Measurements from ENCODE around the gene MEF2B. TPM values are rescaled to one million over a fixed set of nuclear protein-coding genes. Genes with fewer than 3 reads are reported as not detected.

The MEF2B gene
- total and polyA plus RNA-seq, 2 donors (not counting 3 experiments of a cell fraction or from before 2014, with no cell fraction given): 0.52 to 1.2 TPM

DNA sequence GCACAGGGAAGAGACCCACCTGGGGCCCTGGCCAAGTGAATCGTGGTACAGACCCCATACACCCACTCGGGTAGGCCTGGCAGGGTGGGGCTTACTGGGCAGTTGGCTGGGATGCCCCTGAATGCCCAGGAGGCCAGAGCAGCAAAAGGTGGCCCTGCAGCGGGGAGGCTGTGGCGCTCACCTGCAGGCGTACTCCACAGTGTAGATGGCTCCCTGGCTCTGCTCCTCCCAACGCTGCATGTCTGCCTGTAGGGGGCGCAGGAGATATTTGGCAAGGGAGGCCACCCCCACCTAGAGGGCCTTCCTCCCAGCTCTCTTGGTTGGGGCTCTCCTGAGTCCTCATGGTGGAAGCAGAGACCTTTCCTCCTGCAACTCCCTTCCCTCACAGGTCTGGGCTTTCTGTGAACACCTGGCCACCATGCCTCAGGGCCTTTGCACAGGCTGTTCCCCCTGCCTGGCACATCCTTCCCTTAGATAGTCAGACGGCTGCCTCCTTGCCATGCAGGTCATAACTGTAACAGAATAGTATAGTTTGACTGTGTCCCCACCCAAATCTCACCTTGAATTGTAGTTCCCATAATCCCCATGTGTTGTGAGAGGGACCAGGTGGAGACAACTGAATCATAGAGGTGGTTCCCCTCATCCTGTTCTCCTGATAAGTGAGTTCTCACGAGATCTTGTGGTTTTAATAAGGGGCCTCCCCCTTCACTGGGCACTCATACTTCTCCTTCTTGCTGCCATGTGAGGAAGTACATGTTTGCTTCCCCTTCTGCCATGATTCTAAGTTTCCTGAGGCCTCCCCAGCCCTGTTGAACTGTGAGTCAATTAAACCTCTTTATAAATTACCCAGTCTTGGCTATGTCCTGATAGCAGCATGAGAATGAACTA, 16.0 kb upstream of the MEF2B start:
- H3K79me2 ChIP-seq (ENCODE audit: control insufficient read depth, insufficient read depth, low read length): peaks cover 11% of the 10 kb centered on the region
- intact Hi-C loops (cut with micrococcal nuclease): loop anchor here (1.0 kb wide), 1 partner anchor 156 kb away; no protein-coding TSS in a partner anchor
- H4K20me1 ChIP-seq (replicated peaks; ENCODE audit: control insufficient read depth, extremely low read depth, insufficient read depth, low read length): no peaks in the 10 kb centered on the region
- H3K36me3 ChIP-seq (ENCODE audit: control insufficient read depth in 2 of 2, extremely low read depth in 1 of 2, insufficient read depth in 2 of 2, low read length in 2 of 2): no peaks in the 10 kb centered on the region
- H3K9me3 ChIP-seq (replicated peaks; ENCODE audit: control insufficient read depth, insufficient read depth, low read length): no peaks in the 10 kb centered on the region
- dilution Hi-C loops (cut with MboI; ENCODE audit: extremely low pct_ligation_motif_present, low sequenced_read_pairs): no loop called here
- H3K27ac ChIP-seq (ENCODE audit: insufficient read depth, low read depth, low read length): no peak overlapping the region
- BruUV-seq (replicated peaks): no TSS peak
- no peaks in the 10 kb centered on the region for H3K9me1 ChIP-seq (replicated peaks; ENCODE audit: control insufficient read depth, extremely low read depth, insufficient read depth, low read length)
- FAIRE-seq (no peak), DNase-seq (ENCODE audit: low read depth, low spot score) (peak; percentile 15)
- peaks cover 5% of the 10 kb centered on the region for H3K4me1 ChIP-seq (ENCODE audit: control insufficient read depth, extremely low read depth, insufficient read depth, low read length)
- no peak for TF ChIP-seq MYC (IDR thresholded peaks at IDR 0.05; ENCODE audit: low read depth, low read length)
- TF ChIP-seq, protein P1, sequence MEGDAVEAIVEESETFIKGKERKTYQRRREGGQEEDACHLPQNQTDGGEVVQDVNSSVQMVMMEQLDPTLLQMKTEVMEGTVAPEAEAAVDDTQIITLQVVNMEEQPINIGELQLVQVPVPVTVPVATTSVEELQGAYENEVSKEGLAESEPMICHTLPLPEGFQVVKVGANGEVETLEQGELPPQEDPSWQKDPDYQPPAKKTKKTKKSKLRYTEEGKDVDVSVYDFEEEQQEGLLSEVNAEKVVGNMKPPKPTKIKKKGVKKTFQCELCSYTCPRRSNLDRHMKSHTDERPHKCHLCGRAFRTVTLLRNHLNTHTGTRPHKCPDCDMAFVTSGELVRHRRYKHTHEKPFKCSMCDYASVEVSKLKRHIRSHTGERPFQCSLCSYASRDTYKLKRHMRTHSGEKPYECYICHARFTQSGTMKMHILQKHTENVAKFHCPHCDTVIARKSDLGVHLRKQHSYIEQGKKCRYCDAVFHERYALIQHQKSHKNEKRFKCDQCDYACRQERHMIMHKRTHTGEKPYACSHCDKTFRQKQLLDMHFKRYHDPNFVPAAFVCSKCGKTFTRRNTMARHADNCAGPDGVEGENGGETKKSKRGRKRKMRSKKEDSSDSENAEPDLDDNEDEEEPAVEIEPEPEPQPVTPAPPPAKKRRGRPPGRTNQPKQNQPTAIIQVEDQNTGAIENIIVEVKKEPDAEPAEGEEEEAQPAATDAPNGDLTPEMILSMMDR (IDR thresholded peaks at IDR 0.05; ENCODE audit: extremely low read depth in 1 of 2, insufficient read depth in 1 of 2, low read depth in 1 of 2, low read length in 2 of 2): peak; percentile 71 to 80
- CTCF ChIA-PET: interaction anchor here (2.5 kb wide), 1 partner anchor 157 kb away, joined by 16 read pairs; no protein-coding TSS in a partner anchor
- POLR2A ChIA-PET: no interaction called here
- no peak overlapping the region for H3K4me2 ChIP-seq (ENCODE audit: insufficient read depth, low read length)
- no peak overlapping the region for H3K4me3 ChIP-seq (replicated peaks in 1 of 3; ENCODE audit: insufficient read depth in 1 of 3, low read depth in 1 of 3, low read length in 3 of 3)
- no peaks in the 10 kb centered on the region for H3K27me3 ChIP-seq (ENCODE audit: control insufficient read depth in 2 of 2, insufficient read depth in 2 of 2, low read length in 2 of 2)
- no peak overlapping the region for H2AFZ ChIP-seq (ENCODE audit: low read depth, low read length)
- H3K9ac ChIP-seq (replicated peaks; ENCODE audit: extremely low read depth, insufficient read depth, low read length): no peak overlapping the region

DNA sequence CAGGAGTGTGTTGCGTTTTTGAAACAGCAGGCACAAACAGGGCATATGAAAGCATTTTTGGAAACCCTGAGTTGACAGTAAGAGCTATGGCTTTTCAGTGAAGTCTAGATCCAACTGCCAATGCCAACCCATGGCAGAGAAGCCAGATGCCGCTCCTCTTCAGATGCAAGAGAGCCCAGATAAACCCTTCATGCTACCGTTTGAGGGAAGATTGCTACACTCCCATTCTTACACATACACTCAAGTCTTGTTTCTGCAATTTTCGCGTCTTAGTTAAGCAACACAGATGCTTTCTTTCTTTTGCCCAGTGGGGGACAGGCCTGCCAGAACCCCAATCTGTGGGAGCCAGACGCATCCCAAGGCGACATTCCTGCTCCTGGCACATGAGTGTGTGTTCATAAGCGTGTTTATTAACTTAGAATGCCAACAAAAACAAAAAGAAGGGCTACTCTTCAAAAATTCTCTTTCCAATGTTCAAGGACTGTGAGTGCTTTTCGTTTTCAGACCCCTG, 11.5 kb upstream of the MEF2B start:
- no peaks in the 10 kb centered on the region for H3K9me1 ChIP-seq (replicated peaks; ENCODE audit: control insufficient read depth, extremely low read depth, insufficient read depth, low read length)
- no peak for FAIRE-seq
- H2AFZ ChIP-seq (ENCODE audit: low read depth, low read length): no peak overlapping the region
- H3K36me3 ChIP-seq (ENCODE audit: control insufficient read depth in 2 of 2, extremely low read depth in 1 of 2, insufficient read depth in 2 of 2, low read length in 2 of 2): peaks cover 0 to 6% of the 10 kb centered on the region in 2 experiments
- POLR2A ChIA-PET: interaction anchor here (0.7 kb wide), 1 partner anchor 32 kb away, joined by 3 read pairs; no protein-coding TSS in a partner anchor
- TF ChIP-seq, protein P1 (IDR thresholded peaks at IDR 0.05; ENCODE audit: extremely low read depth in 1 of 2, insufficient read depth in 1 of 2, low read depth in 1 of 2, low read length in 2 of 2): no peak
- no peak for TF ChIP-seq FOS (IDR thresholded peaks at IDR 0.05; ENCODE audit: borderline replicate concordance, insufficient read depth, low read length)
- no peak for DNase-seq (ENCODE audit: low read depth, low spot score)
- CTCF ChIA-PET: no interaction called here
- H3K9ac ChIP-seq (replicated peaks; ENCODE audit: extremely low read depth, insufficient read depth, low read length): no peak overlapping the region
- H4K20me1 ChIP-seq (replicated peaks; ENCODE audit: control insufficient read depth, extremely low read depth, insufficient read depth, low read length): no peaks in the 10 kb centered on the region
- no TSS peak for BruUV-seq (replicated peaks)
- H3K27me3 ChIP-seq (ENCODE audit: control insufficient read depth in 2 of 2, insufficient read depth in 2 of 2, low read length in 2 of 2): no peaks in the 10 kb centered on the region
- H3K4me3 ChIP-seq (replicated peaks in 1 of 3; ENCODE audit: insufficient read depth in 1 of 3, low read depth in 1 of 3, low read length in 3 of 3): no peak overlapping the region
- H3K79me2 ChIP-seq (ENCODE audit: control insufficient read depth, insufficient read depth, low read length): no peaks in the 10 kb centered on the region
- dilution Hi-C loops (cut with MboI; ENCODE audit: extremely low pct_ligation_motif_present, low sequenced_read_pairs): no loop called here
- H3K9me3 ChIP-seq (replicated peaks; ENCODE audit: control insufficient read depth, insufficient read depth, low read length): no peaks in the 10 kb centered on the region
- no peak overlapping the region for H3K4me2 ChIP-seq (ENCODE audit: insufficient read depth, low read length)
- no peak overlapping the region for H3K27ac ChIP-seq (ENCODE audit: insufficient read depth, low read depth, low read length)
- intact Hi-C loops (cut with micrococcal nuclease): no loop called here
- no peaks in the 10 kb centered on the region for H3K4me1 ChIP-seq (ENCODE audit: control insufficient read depth, extremely low read depth, insufficient read depth, low read length)
